ENCODE data around the gene PPP1R16B.

PPP1R16B gene

GRCh38 chr20:38877483-38877882 is 72.0 kb downstream of the PPP1R16B start:
- DNase-seq (ENCODE audit: low read depth in 2 of 2): no peak

- DNase-seq (ENCODE audit: low read depth in 2 of 2): peak in 1 of 2 experiments; percentile 9
Observed at GRCh38 chr20:38878866-38879265, 73.4 kb downstream of the PPP1R16B start.

- no peak for DNase-seq (ENCODE audit: low read depth in 2 of 2)
Observed at GRCh38 chr20:38880952-38881735, 75.6 kb downstream of the PPP1R16B start.

- no peak for DNase-seq (ENCODE audit: low read depth in 2 of 2)
Observed at GRCh38 chr20:38881806-38882440, 76.4 kb downstream of the PPP1R16B start.

GRCh38 chr20:38882600-38882999 is 77.1 kb downstream of the PPP1R16B start:
- no peak for DNase-seq (ENCODE audit: low read depth in 2 of 2)

- no peak for DNase-seq (ENCODE audit: low read depth in 2 of 2)
Observed at GRCh38 chr20:38883081-38883980, 77.8 kb downstream of the PPP1R16B start.

- no peak for DNase-seq (ENCODE audit: low read depth in 2 of 2)
Observed at GRCh38 chr20:38883981-38884733, 78.7 kb downstream of the PPP1R16B start.

GRCh38 chr20:38885357-38885756 is 79.9 kb downstream of the PPP1R16B start:
- DNase-seq (ENCODE audit: low read depth in 2 of 2): no peak

GRCh38 chr20:38888059-38888831 is 82.7 kb downstream of the PPP1R16B start:
- no peak for DNase-seq (ENCODE audit: low read depth in 2 of 2)

- DNase-seq (ENCODE audit: low read depth in 2 of 2): no peak
Observed at GRCh38 chr20:38889050-38889449, 83.6 kb downstream of the PPP1R16B start.

GRCh38 chr20:38889792-38890496 is 84.4 kb downstream of the PPP1R16B start:
- DNase-seq (ENCODE audit: low read depth in 2 of 2): no peak

GRCh38 chr20:38890497-38890818 is 85.0 kb downstream of the PPP1R16B start:
- DNase-seq (ENCODE audit: low read depth in 2 of 2): no peak

- no peak for DNase-seq (ENCODE audit: low read depth in 2 of 2)
Observed at GRCh38 chr20:38892091-38892981, 86.8 kb downstream of the PPP1R16B start.

- no peak for DNase-seq (ENCODE audit: low read depth in 2 of 2)
Observed at GRCh38 chr20:38893056-38893564, 87.6 kb downstream of the PPP1R16B start.

- peak in 1 of 2 experiments; percentile 1 for DNase-seq (ENCODE audit: low read depth in 2 of 2)
Observed at GRCh38 chr20:38893565-38894090, 88.1 kb downstream of the PPP1R16B start.

GRCh38 chr20:38894091-38894847 is 88.8 kb downstream of the PPP1R16B start:
- no peak for DNase-seq (ENCODE audit: low read depth in 2 of 2)

- no peak for DNase-seq (ENCODE audit: low read depth in 2 of 2)
Observed at GRCh38 chr20:38895098-38895949, 89.8 kb downstream of the PPP1R16B start.

Data from fibroblast of skin of left quadriceps (primary cell).